GM12872 (cell line): ENCODE data around the gene OR5B3.

Experiments used
- TF ChIP-seq, protein P1 (sequence below): IDR thresholded peaks from 3 replicates; pipeline ENCODE4 v1.5.1; 2011; ENCODE audit warnings: low read depth, mild to moderate bottlenecking, low read length, moderate library complexity; ENCODE audit not compliant: insufficient read depth

OR5B3 gene

DNA sequence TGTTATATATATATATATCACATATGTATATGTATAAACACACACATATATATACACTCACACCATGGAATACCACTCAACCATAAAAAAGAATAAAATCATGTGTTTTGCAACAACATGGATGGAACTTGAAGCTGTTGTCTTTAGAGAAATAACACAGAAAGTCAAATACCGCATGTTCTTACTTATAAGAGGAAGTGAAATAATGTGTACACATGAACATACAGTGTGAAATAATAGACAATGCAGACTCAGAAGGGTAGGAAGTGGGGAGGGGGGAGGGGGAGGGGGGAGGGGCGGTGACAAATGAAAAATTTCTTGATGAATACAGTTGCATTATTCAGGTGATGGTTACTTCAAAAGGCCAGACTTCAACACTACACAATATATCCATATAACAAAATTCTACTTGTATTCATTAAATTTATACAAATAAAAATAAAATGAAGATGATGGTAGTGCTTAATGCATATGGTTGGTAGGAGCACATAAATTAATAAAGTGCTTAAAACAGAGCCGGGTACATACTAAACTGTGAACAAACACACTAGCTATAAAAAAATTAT, 27.0 kb upstream of the OR5B3 start:
- TF ChIP-seq, protein P1, sequence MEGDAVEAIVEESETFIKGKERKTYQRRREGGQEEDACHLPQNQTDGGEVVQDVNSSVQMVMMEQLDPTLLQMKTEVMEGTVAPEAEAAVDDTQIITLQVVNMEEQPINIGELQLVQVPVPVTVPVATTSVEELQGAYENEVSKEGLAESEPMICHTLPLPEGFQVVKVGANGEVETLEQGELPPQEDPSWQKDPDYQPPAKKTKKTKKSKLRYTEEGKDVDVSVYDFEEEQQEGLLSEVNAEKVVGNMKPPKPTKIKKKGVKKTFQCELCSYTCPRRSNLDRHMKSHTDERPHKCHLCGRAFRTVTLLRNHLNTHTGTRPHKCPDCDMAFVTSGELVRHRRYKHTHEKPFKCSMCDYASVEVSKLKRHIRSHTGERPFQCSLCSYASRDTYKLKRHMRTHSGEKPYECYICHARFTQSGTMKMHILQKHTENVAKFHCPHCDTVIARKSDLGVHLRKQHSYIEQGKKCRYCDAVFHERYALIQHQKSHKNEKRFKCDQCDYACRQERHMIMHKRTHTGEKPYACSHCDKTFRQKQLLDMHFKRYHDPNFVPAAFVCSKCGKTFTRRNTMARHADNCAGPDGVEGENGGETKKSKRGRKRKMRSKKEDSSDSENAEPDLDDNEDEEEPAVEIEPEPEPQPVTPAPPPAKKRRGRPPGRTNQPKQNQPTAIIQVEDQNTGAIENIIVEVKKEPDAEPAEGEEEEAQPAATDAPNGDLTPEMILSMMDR = no peak

DNA sequence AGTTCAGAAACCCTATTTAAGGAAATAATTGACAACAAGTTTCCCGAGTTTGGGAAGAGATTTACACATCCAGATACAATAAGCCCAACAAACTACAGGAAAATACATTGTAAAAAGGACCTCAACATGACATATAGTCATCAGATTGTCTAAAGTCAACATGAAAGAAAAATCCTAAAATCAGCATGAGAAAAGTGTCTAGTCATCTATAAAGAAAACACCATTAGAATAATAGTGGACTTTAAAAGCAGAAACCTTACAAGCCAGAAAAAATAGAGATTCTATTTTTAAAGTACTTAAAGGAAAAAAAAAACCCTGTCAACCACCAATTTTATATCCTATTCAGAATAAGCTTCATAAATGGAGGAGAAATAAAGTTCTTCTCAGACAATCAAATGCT, 22.6 kb upstream of the OR5B3 start:
- TF ChIP-seq, protein P1 = no peak

- TF ChIP-seq, protein P1 = no peak
These were observed 21.3 kb upstream of the OR5B3 start, which contains the start of gene OR5B2 for GRCh38 chr11:58428021-58428420. Gene OR5B2 (minus strand): TSS chr11:58428121. CDS start chr11:58423261, 4,860 bp downstream.

DNA sequence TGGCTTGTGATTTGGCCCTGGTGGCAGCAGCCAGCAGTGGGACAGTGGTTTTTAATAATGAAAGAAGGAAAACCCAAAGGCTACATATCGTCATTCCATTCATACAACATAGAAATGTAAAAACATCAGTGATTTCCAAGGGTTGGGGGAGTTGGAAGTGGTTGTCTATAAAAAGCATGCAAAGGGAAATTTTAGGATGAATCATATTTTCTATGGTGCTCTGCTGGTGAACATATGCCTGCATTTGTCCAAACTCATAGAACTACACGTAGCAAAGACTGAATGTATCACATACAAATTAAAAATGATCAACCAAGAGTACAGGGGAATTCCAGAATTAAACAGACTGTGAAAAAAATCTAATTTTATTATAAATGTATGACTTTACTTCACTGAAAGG, 11.1 kb downstream of the OR5B3 start:
- TF ChIP-seq, protein P1 = no peak

GRCh38 chr11:58394195-58394594, 12.5 kb downstream of the OR5B3 start:
- TF ChIP-seq, protein P1 = no peak

DNA sequence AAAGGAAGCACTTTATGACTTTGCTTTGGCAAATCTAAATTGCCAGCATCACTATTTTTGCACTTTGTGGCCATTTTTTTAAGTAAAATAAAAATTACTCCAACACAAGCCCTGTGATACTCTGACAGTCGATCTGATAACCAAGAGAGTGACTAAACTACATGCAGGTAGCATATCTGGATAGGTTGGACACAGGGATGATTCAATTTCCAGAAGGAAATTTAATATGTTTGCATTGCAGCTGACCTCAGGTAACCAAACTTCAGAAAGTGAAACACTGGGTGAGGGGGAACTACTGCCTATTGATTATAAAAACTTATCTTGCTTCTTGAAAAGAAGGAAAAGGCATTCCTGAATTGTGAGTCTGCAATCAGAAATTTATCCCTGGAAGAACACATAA, 13.9 kb downstream of the OR5B3 start:
- TF ChIP-seq, protein P1 = no peak

- TF ChIP-seq, protein P1 = no peak
These were observed 14.8 kb downstream of the OR5B3 start for GRCh38 chr11:58391879-58392278.
